Breast epithelium (tissue), 3 donors: ENCODE data around the gene KCNJ6.

Experiments
- CTCF ChIP-seq, 3 donors: fragments of 450-650 bp; IDR thresholded peaks; one replicate each; pipeline ENCODE4 v1.5.1; 2016 to 2017; ENCODE audit warnings: antibody characterized with exemption in 3 of 3, mild to moderate bottlenecking in 3 of 3, moderate library complexity in 3 of 3
- POLR2A ChIP-seq: fragments of 450-650 bp; IDR thresholded peaks from one replicate; pipeline ENCODE4 v1.6.1; 2016; ENCODE audit warnings: antibody characterized with exemption, mild to moderate bottlenecking, moderate library complexity

DNA sequence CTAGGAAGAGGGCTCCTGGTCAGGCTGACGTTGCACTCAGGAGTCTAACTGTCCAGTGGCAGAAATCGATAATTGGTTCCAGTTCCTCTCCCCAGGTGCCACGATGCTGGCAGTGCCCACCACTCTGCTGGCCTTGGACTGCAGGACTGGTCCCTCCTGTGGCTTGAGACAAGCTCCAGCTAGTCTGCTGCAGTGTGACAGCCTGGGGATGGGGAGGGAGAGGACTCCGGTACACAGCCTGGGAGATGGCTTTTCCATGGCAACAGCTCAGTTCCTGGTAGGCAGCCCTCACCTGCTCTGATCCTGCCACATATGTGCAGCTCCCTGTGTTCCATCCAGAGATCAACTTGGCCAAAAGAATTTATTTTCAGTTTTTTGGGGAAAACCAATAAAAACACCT, 239.3 kb downstream of the KCNJ6 start:
- TF ChIP-seq CTCF (IDR thresholded peaks at IDR 0.05): no peak
- no peak for TF ChIP-seq POLR2A
